Measurements from ENCODE around the gene LCN9. TPM values are rescaled to one million over a fixed set of nuclear protein-coding genes. Genes with fewer than 3 reads are reported as not detected.

The LCN9 gene
- total and polyA plus RNA-seq, 7 donors: not detected

- no peaks in the 10 kb centered on the region for H3K9me3 ChIP-seq
- no peak overlapping the region for H3K27ac ChIP-seq
- intact Hi-C loops (cut with DNase I): no loop called here
- H3K36me3 ChIP-seq: no peaks in the 10 kb centered on the region
- WGBS, 2 donors: 88% methylated on average over 15 of the region's 15 CpGs
- H3K27me3 ChIP-seq: peaks cover 0 to 15% (median 0%) of the 10 kb centered on the region in 3 donors
- no peak for DNase-seq
- no peaks in the 10 kb centered on the region for H3K4me1 ChIP-seq
- TF ChIP-seq POLR2A (IDR thresholded peaks at IDR 0.05) (no peak), EP300 (IDR thresholded peaks at IDR 0.05) (no peak), POLR2AphosphoS5 (IDR thresholded peaks at IDR 0.05) (no peak), CTCF (IDR thresholded peaks at IDR 0.05) (no peak)
- H3K4me3 ChIP-seq: no peak overlapping the region
Measured at GRCh38 chr9:135657416-135657815, 5.7 kb upstream of the LCN9 start.

GRCh38 chr9:135659252-135659651, 3.9 kb upstream of the LCN9 start:
- Histone ChIP-seq H3K27me3 (peaks cover 0 to 30% (median 0%) of the 10 kb centered on the region in 3 donors), H3K27ac (no peak overlapping the region), H3K4me1 (no peaks in the 10 kb centered on the region), H3K36me3 (no peaks in the 10 kb centered on the region), H3K9me3 (no peaks in the 10 kb centered on the region), H3K4me3 (no peak overlapping the region)
- no peak for DNase-seq
- WGBS, 2 donors: 90 to 91% methylated on average over 13 of the region's 13 CpGs
- intact Hi-C loops (cut with DNase I): no loop called here
- no peak for TF ChIP-seq POLR2A (IDR thresholded peaks at IDR 0.05)

GRCh38 chr9:135660407-135660806, 2.7 kb upstream of the LCN9 start:
- H3K36me3 ChIP-seq: no peaks in the 10 kb centered on the region
- peaks cover 0 to 27% (median 0%) of the 10 kb centered on the region in 3 donors for H3K27me3 ChIP-seq
- no peak overlapping the region for H3K27ac ChIP-seq
- intact Hi-C loops (cut with DNase I): no loop called here
- TF ChIP-seq EP300 (IDR thresholded peaks at IDR 0.05) (no peak), CTCF (IDR thresholded peaks at IDR 0.05) (no peak), POLR2AphosphoS5 (IDR thresholded peaks at IDR 0.05) (no peak), POLR2A (IDR thresholded peaks at IDR 0.05) (no peak)
- no peaks in the 10 kb centered on the region for H3K4me1 ChIP-seq
- no peak for DNase-seq
- WGBS, 2 donors: 90 to 94% methylated on average over 22 of the region's 22 CpGs
- H3K4me3 ChIP-seq: no peak overlapping the region
- no peaks in the 10 kb centered on the region for H3K9me3 ChIP-seq

GRCh38 chr9:135661816-135662560, 1.1 kb upstream of the LCN9 start:
- Histone ChIP-seq H3K27me3 (peaks cover 0 to 31% (median 0%) of the 10 kb centered on the region in 3 donors), H3K9me3 (no peaks in the 10 kb centered on the region), H3K27ac (no peak overlapping the region), H3K36me3 (no peaks in the 10 kb centered on the region), H3K4me1 (no peaks in the 10 kb centered on the region), H3K4me3 (no peak overlapping the region)
- DNase-seq: no peak
- TF ChIP-seq CTCF (IDR thresholded peaks at IDR 0.05) (no peak), POLR2A (IDR thresholded peaks at IDR 0.05) (no peak), POLR2AphosphoS5 (IDR thresholded peaks at IDR 0.05) (no peak), EP300 (IDR thresholded peaks at IDR 0.05) (no peak)
- intact Hi-C loops (cut with DNase I): no loop called here
- WGBS, 2 donors: 59 to 61% methylated on average over 19 of the region's 19 CpGs

- WGBS, 2 donors: 41 to 51% methylated on average over 3 of the region's 3 CpGs
- Histone ChIP-seq H3K4me1 (no peaks in the 10 kb centered on the region), H3K27me3 (peaks cover 0 to 31% (median 0%) of the 10 kb centered on the region in 3 donors), H3K27ac (no peak overlapping the region), H3K4me3 (no peak overlapping the region), H3K9me3 (no peaks in the 10 kb centered on the region), H3K36me3 (no peaks in the 10 kb centered on the region)
- no peak for TF ChIP-seq POLR2A (IDR thresholded peaks at IDR 0.05)
- TF ChIP-seq EP300 (IDR thresholded peaks at IDR 0.05): no peak
- TF ChIP-seq POLR2AphosphoS5 (IDR thresholded peaks at IDR 0.05): no peak
- no peak for TF ChIP-seq CTCF (IDR thresholded peaks at IDR 0.05)
- DNase-seq: no peak
- intact Hi-C loops (cut with DNase I): no loop called here
Measured at GRCh38 chr9:135663451-135663770, 302 bp downstream of the LCN9 start.
